HK-2 (cell line): Measurements from ENCODE around the gene DUS3L.
A peak's percentile ranks its signal among the peaks of the same experiment; 100 is the strongest.

Source experiments
- DNase-seq: peaks from one replicate; pipeline ENCODE4 v3.0.0-alpha.2; 2018; ENCODE audit not compliant: unreplicated experiment

The DUS3L gene

DNA sequence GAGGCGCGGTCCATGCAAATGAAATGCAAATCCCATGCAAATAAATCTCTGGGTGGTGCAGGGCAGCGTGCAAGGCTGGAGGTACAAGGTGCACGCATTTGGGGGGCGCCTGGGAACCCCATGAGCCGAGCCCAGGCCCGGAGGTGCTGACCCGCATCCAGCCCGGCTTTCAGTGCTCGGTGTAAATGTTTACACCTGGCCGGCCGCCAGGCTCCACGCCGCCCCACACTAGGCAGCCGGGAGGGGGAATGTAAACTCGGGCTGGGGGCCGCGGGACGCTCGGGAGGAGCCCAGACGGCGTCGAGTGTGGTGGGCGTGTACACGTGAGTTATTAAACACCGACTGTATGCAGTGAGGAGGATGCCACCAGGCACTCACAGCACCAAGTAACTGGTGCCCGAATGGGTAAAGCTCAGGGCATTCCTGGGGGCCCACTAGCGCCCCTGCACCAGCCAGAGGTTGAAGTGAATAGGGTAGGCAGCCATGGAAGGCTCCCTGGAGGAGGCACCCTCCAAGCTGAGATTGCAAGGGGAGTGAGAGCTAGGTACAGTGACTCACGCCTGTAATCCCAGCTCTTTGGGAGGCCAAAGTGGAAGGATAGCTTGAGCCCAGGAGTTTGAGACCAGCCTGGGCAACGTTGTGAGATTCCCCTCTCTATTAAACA is 31.4 kb upstream of the DUS3L start:
- no peak for DNase-seq

- no peak for DNase-seq
These were observed 30.7 kb upstream of the DUS3L start for GRCh38 chr19:5821521-5822180.

DNA sequence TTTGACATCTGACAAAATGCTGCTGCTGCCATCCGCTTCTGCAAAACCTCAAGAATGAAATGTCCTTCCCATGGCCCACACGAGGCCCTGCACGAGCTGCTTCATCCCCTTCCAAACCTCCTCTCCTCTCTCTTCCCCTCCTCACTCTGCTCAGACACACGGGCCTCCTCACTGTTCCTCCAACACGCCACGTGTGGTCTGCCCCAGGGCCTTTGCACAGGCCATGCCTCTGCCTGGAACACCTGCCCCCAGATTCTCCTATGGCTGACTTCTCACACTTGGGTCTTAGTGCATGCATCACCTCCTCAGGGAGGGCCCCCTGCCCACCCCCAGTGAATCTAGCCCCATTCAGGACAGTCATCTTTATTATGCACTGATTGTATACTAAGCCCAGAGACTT is 29.8 kb upstream of the DUS3L start:
- DNase-seq = no peak

DNA sequence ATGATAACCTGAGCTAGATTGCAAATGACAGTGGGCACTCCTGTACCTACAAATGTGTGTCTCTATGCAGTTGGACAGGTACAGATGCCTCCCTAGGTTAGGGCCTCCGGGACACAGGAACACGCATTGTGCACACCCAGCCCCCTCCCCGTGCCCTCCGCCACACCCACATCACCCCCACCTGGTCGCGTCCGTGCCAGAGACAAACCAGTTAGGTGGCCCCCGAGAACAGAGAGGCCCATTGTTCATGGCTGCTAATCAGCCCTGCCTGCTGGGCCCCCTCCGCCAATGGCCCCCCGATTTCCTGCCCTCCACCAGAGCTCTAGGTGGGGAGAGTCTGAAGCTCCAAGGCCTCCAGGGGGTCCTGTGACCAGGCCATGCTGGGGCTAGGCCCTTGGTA is 27.6 kb upstream of the DUS3L start:
- no peak for DNase-seq

GRCh38 chr19:5817218-5817617 is 26.3 kb upstream of the DUS3L start:
- DNase-seq = no peak

GRCh38 chr19:5814852-5815246 is 23.9 kb upstream of the DUS3L start:
- no peak for DNase-seq

DNA sequence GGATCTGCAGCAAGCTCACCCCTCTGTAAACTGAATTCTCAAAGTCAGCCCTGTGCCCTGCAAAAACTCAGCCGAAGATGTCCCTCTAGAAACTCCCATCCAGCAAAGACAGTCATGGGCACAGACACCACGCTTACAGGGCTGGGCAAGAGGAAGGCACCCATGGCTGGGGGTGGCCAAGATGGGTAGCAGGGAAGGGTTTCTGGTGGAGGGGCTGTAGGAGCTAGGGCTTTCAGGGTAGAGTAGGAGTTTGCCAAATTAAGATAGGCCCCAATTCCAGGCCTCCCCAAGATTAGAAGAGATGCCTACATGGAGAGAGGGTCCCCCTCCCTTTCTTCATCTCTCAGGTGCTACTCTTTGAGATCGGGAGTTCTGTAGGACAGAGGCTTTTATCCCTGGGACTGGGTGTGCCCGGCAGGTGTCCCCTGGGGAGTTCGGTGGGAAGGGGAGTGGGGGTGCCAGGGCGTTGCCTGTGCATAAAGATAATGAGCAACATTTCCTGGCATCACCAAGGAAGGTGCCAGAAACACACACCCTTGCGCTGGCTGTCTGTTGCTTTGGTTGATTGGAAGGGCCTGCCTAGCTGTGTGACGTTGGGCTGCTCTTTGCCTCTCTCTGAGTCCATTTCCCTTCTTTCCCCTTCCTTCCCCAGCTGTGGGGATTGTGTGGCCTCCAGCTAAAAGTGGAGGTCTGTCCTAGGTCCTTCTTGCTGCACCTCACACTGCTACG is 23.3 kb upstream of the DUS3L start:
- DNase-seq = no peak

GRCh38 chr19:5811117-5811516 is 20.2 kb upstream of the DUS3L start:
- no peak for DNase-seq

DNA sequence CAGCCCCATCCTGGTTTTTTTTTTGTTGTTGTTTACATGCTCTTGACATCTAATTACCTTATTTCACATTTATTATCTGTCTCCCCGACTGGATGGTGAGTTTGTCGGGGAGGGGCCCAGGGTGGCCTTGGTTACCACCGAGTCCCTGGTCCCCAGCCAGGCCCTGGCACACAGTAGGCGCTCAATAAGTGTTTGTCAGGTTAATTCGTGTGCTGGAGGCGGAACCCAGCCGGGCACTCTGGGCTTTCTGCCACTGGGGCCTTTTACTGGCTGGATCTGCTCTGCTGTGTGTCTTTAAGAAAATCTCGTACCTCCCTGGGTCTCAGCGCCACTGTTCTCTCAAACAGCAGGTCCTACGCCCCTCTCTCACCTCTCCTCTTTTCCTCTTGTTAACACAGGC is 18.5 kb upstream of the DUS3L start:
- DNase-seq = no peak

DNA sequence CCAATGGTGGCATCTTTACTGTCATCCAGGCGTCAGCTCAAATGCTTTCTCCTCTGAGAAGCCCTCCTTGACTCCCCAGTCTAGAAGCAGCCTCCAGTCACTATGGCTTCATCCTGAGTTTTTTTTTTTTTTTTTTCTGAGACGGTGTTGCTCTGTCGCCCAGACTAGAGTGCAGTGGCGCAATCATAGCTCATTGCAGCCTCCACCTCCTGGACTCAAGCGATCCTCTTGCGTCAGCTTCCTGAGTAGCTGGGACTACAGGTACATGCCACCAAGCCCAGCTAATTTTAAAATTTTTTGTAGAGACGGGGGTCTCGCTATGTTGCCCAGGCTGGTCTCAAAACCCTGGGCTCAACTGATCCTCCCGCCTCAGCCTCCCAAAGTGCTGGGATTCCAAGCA is 18.1 kb upstream of the DUS3L start:
- no peak for DNase-seq

DNA sequence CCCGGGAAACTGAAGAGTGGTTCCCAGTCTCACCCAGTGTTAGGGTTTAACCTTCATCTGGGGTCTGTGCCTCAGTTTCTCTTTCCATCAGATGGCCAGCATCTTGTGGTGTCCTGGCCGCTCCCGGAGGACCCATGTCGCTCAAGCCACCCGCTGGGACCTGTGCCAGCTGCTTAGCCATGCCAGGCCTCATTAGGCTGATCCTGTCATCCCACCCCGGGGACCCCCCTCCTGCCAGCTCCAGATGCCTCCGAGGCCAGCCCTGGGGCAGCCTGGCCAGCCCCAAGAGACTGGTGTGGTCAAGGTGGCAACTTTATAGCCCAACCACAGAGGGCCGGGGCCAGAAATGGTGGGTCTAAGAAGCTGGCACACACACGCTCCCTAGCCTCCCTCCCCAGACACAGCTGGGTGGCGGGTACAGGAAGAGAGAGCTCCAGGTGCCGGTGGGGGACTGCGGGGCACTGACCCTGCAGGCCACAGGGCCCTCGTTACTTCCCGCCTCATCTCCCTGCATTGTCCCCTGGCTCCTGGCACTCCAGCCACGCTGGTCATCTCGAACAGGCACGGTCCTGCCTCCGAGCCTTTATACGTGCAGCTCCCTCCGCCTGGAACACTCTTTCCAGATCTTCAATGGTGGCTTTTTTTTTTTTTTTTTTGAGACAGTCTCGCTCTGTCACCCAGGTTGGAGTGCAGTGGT is 17.3 kb upstream of the DUS3L start:
- DNase-seq = no peak

GRCh38 chr19:5806905-5807304 is 15.9 kb upstream of the DUS3L start:
- no peak for DNase-seq

- no peak for DNase-seq
These were observed 15.1 kb upstream of the DUS3L start for GRCh38 chr19:5806133-5806489.

GRCh38 chr19:5805462-5806132 is 14.6 kb upstream of the DUS3L start:
- DNase-seq = peak; percentile 74

DNA sequence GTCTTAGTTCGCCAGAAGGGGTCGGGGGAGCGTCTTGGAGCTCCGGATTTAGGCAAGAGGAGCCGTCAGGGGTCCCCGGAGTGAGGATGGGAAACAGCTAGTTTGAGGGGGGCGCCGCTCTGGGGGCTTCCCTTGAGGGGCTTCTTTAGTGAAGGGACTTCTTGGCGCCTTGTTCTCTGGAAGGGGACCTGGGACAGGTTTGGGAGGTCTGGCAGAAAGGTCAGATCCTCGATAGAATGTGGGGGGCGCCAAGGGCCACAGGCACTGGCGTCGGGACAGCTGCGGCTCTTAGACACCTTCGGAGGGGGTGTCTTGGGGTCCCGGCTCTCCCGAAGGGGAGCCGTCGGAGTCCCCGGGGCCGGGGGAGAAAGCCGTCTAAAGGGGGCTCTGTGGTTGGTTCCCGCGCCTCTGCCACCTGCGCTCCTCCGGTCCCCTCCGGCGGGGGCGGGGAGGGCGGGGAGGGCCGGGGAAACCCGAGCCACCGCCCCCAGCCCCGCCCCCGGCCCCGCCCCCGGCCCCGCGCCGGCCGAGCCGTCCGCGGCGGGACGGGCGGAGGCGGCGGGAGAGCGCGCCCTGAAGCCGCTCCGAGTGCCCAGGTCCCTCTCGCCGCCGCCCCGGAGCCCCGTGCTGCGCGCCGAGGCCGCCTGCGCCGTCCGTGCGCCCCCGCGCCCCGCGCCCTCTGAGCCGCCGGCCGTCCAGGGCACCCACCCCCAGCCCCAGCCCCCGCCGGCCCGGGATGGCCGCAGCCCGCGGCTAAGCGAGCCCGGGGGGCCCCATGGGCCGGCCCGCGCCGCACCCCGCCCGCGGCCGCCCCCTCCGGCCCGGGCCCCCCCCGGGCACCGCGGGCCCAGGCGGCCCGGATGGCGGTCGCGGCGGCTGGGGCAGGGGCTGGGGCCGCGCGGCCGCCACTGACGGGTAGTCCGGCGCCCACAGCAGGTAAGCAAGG is 13.8 kb upstream of the DUS3L start, which contains the start of gene NRTN:
TSS of gene NRTN (plus strand) at position 552 of the 946 bp plus-strand sequence. CDS start 19,099 bp downstream, outside the sequence.
- peak; percentile 44 for DNase-seq

GRCh38 chr19:5803752-5804515 is 13.0 kb upstream of the DUS3L start:
- DNase-seq = peak; percentile 97

GRCh38 chr19:5803441-5803751 is 12.4 kb upstream of the DUS3L start:
- no peak for DNase-seq

- DNase-seq = no peak
These were observed 11.0 kb upstream of the DUS3L start for GRCh38 chr19:5801796-5802619.
